T-helper 1 cell treated with Interleukin-12 subunit alpha and Interleukin-12 subunit beta and Interleukin-4 antibody, amounts not matched to agents 30 μg/mL and 1 μg/mL, for 36 hours (primary cell): Measurements from ENCODE around the gene CDX1.

ENCODE experiments used
- H3K27ac Mint-ChIP-seq: one replicate; pipeline ENCODE4 v1.8.0; 2021; ENCODE audit warnings: mild to moderate bottlenecking, mixed read lengths
- H3K27me3 Mint-ChIP-seq: one replicate; pipeline ENCODE4 v1.8.0; 2021; ENCODE audit warnings: low read depth, mixed read lengths
- H3K36me3 Mint-ChIP-seq: one replicate; pipeline ENCODE4 v1.8.0; 2021; ENCODE audit warnings: low read depth, mixed read lengths
- H3K4me1 Mint-ChIP-seq: one replicate; pipeline ENCODE4 v1.8.0; 2021; ENCODE audit warnings: low read depth, mixed read lengths
- H3K4me3 Mint-ChIP-seq: one replicate; pipeline ENCODE4 v1.8.0; 2021; ENCODE audit warnings: mild to moderate bottlenecking, moderate library complexity, mixed read lengths
- H3K9me3 Mint-ChIP-seq: one replicate; pipeline ENCODE4 v1.8.0; 2021; ENCODE audit warnings: mixed read lengths

The CDX1 gene

GRCh38 chr5:150148117-150148927 lies 18.3 kb upstream of the CDX1 start:
- H3K4me1 Mint-ChIP-seq: peaks cover 26% of the 10 kb centered on the region
- H3K27ac Mint-ChIP-seq: peak overlapping the region; percentile 95
- H3K4me3 Mint-ChIP-seq: no peak overlapping the region
- no peaks in the 10 kb centered on the region for H3K9me3 Mint-ChIP-seq
- H3K27me3 Mint-ChIP-seq: no peaks in the 10 kb centered on the region
- H3K36me3 Mint-ChIP-seq: peaks cover 3% of the 10 kb centered on the region

GRCh38 chr5:150149618-150150017 lies 17.0 kb upstream of the CDX1 start:
- H3K4me3 Mint-ChIP-seq: peak overlapping the region; percentile 76
- H3K36me3 Mint-ChIP-seq: peaks cover 7% of the 10 kb centered on the region
- peaks cover 10% of the 10 kb centered on the region for H3K27me3 Mint-ChIP-seq
- peak overlapping the region; percentile 95 for H3K27ac Mint-ChIP-seq
- peaks cover 34% of the 10 kb centered on the region for H3K4me1 Mint-ChIP-seq
- no peaks in the 10 kb centered on the region for H3K9me3 Mint-ChIP-seq

GRCh38 chr5:150152636-150153462 lies 13.7 kb upstream of the CDX1 start:
- H3K4me3 Mint-ChIP-seq: no peak overlapping the region
- H3K27ac Mint-ChIP-seq: no peak overlapping the region
- no peaks in the 10 kb centered on the region for H3K9me3 Mint-ChIP-seq
- peaks cover 7% of the 10 kb centered on the region for H3K36me3 Mint-ChIP-seq
- peaks cover 38% of the 10 kb centered on the region for H3K4me1 Mint-ChIP-seq
- peaks cover 29% of the 10 kb centered on the region for H3K27me3 Mint-ChIP-seq

- H3K27ac Mint-ChIP-seq: no peak overlapping the region
- no peaks in the 10 kb centered on the region for H3K9me3 Mint-ChIP-seq
- H3K27me3 Mint-ChIP-seq: peaks cover 30% of the 10 kb centered on the region
- H3K4me3 Mint-ChIP-seq: no peak overlapping the region
- H3K36me3 Mint-ChIP-seq: peaks cover 7% of the 10 kb centered on the region
- H3K4me1 Mint-ChIP-seq: peaks cover 35% of the 10 kb centered on the region
Measured at GRCh38 chr5:150153483-150153882, 13.1 kb upstream of the CDX1 start.

GRCh38 chr5:150153957-150154617 lies 12.5 kb upstream of the CDX1 start:
- Mint-ChIP-seq H3K27me3 (peaks cover 30% of the 10 kb centered on the region), H3K4me1 (peaks cover 29% of the 10 kb centered on the region), H3K4me3 (peak overlapping the region; percentile 83), H3K9me3 (no peaks in the 10 kb centered on the region), H3K27ac (peak overlapping the region; percentile 73), H3K36me3 (peaks cover 4% of the 10 kb centered on the region)

- Mint-ChIP-seq H3K36me3 (peaks cover 4% of the 10 kb centered on the region), H3K27ac (peak overlapping the region; percentile 73), H3K4me3 (peak overlapping the region; percentile 83)
Measured at GRCh38 chr5:150154618-150155128, 11.9 kb upstream of the CDX1 start.

GRCh38 chr5:150155258-150156026 lies 11.1 kb upstream of the CDX1 start, which contains the start of gene PDGFRB:
PDGFRB (minus strand) TSS chr5:150155845; CDS start chr5:150137047, 18,798 bp downstream.
- Mint-ChIP-seq H3K4me1 (peaks cover 20% of the 10 kb centered on the region), H3K9me3 (no peaks in the 10 kb centered on the region), H3K27me3 (peaks cover 30% of the 10 kb centered on the region), H3K36me3 (peaks cover 4% of the 10 kb centered on the region), H3K27ac (peak within 1 kb of the TSS; percentile 67), H3K4me3 (peak within 1 kb of the TSS; percentile 77)

More at GRCh38 chr5:150154618-150155128, 11.9 kb upstream of the CDX1 start:
- Mint-ChIP-seq H3K27me3 (peaks cover 30% of the 10 kb centered on the region), H3K9me3 (no peaks in the 10 kb centered on the region), H3K4me1 (peaks cover 23% of the 10 kb centered on the region)

GRCh38 chr5:150156027-150156368 lies 10.6 kb upstream of the CDX1 start:
- Mint-ChIP-seq H3K9me3 (no peaks in the 10 kb centered on the region), H3K4me3 (peak overlapping the region; percentile 77), H3K27me3 (peaks cover 30% of the 10 kb centered on the region), H3K36me3 (peaks cover 4% of the 10 kb centered on the region), H3K4me1 (peaks cover 16% of the 10 kb centered on the region), H3K27ac (peak overlapping the region; percentile 67)

GRCh38 chr5:150156540-150156939 lies 10.0 kb upstream of the CDX1 start:
- H3K4me3 Mint-ChIP-seq: no peak overlapping the region
- peaks cover 30% of the 10 kb centered on the region for H3K27me3 Mint-ChIP-seq
- peaks cover 16% of the 10 kb centered on the region for H3K4me1 Mint-ChIP-seq
- no peaks in the 10 kb centered on the region for H3K9me3 Mint-ChIP-seq
- H3K27ac Mint-ChIP-seq: no peak overlapping the region
- H3K36me3 Mint-ChIP-seq: peaks cover 4% of the 10 kb centered on the region

- H3K27ac Mint-ChIP-seq: no peak overlapping the region
- no peak overlapping the region for H3K4me3 Mint-ChIP-seq
- H3K27me3 Mint-ChIP-seq: peaks cover 30% of the 10 kb centered on the region
- H3K9me3 Mint-ChIP-seq: no peaks in the 10 kb centered on the region
- H3K36me3 Mint-ChIP-seq: peaks cover 4% of the 10 kb centered on the region
- peaks cover 17% of the 10 kb centered on the region for H3K4me1 Mint-ChIP-seq
Measured at GRCh38 chr5:150157168-150157567, 9.4 kb upstream of the CDX1 start.

- peaks cover 17% of the 10 kb centered on the region for H3K4me1 Mint-ChIP-seq
- H3K27ac Mint-ChIP-seq: no peak overlapping the region
- no peak overlapping the region for H3K4me3 Mint-ChIP-seq
- peaks cover 33% of the 10 kb centered on the region for H3K27me3 Mint-ChIP-seq
- H3K9me3 Mint-ChIP-seq: no peaks in the 10 kb centered on the region
- peaks cover 4% of the 10 kb centered on the region for H3K36me3 Mint-ChIP-seq
Measured at GRCh38 chr5:150158170-150158949, 8.2 kb upstream of the CDX1 start.

- Mint-ChIP-seq H3K27ac (no peak overlapping the region), H3K4me1 (peaks cover 14% of the 10 kb centered on the region), H3K4me3 (no peak overlapping the region), H3K36me3 (peaks cover 4% of the 10 kb centered on the region), H3K27me3 (peaks cover 35% of the 10 kb centered on the region), H3K9me3 (no peaks in the 10 kb centered on the region)
Measured at GRCh38 chr5:150159031-150159430, 7.5 kb upstream of the CDX1 start.

- Mint-ChIP-seq H3K4me3 (no peak overlapping the region), H3K27me3 (peaks cover 37% of the 10 kb centered on the region), H3K27ac (no peak overlapping the region), H3K9me3 (no peaks in the 10 kb centered on the region), H3K36me3 (no peaks in the 10 kb centered on the region), H3K4me1 (peaks cover 9% of the 10 kb centered on the region)
Measured at GRCh38 chr5:150159741-150160179, 6.8 kb upstream of the CDX1 start.
